Kidney (tissue), 14 donors: ENCODE measurements around the gene UBQLN4. TPM values are rescaled to one million over a fixed set of nuclear protein-coding genes. Genes with fewer than 3 reads are reported as not detected.

ENCODE experiments used
- DNase-seq, 5 donors: peaks; one replicate each; pipeline ENCODE4 v3.0.0-alpha.2; 2013 to 2020
- FAIRE-seq: peaks from 2 replicates; lab custom pipeline; 2012; peaks lifted over from hg19 to GRCh38; lab: Jason Lieb, UNC
- H3K27ac ChIP-seq, 2 donors: one replicate each; pipeline ENCODE4 v1.7.0; 2013; ENCODE audit warnings: low read depth in 2 of 2, low read length in 2 of 2, inconsistent platforms in 1 of 2
- H3K27me3 ChIP-seq: one replicate; pipeline ENCODE4 v1.7.1; 2013; ENCODE audit warnings: low read length, inconsistent platforms; ENCODE audit not compliant: control insufficient read depth, insufficient read depth
- H3K36me3 ChIP-seq, 3 donors: one replicate each; pipeline versions ENCODE4 v1.7.0 to v1.7.1; 2013; ENCODE audit warnings: low read length in 3 of 3, control low read depth in 1 of 3, inconsistent platforms in 1 of 3; ENCODE audit not compliant: insufficient read depth in 3 of 3, control insufficient read depth in 2 of 3
- H3K4me1 ChIP-seq, 3 donors: one replicate each; pipeline versions ENCODE4 v1.7.0 to v1.7.1; 2013; ENCODE audit warnings: low read length in 3 of 3, inconsistent platforms in 1 of 3, low read depth in 1 of 3; ENCODE audit not compliant: control insufficient read depth in 2 of 3, insufficient read depth in 2 of 3
- H3K4me3 ChIP-seq, 3 donors: one replicate each; pipeline versions ENCODE4 v1.7.0 to v1.8.1; 2013; ENCODE audit warnings: low read length in 3 of 3, control low read depth in 1 of 3, inconsistent platforms in 1 of 3
- H3K9ac ChIP-seq, 3 donors: one replicate each; pipeline versions ENCODE4 v1.7.0 to v1.7.1; 2013; ENCODE audit warnings: low read length in 3 of 3, control low read depth in 1 of 3, inconsistent platforms in 1 of 3
- H3K9me3 ChIP-seq, 3 donors: one replicate each; pipeline versions ENCODE4 v1.7.0 to v1.7.1; 2013; ENCODE audit warnings: low read length in 3 of 3, control low read depth in 1 of 3, inconsistent platforms in 1 of 3; ENCODE audit not compliant: control insufficient read depth in 2 of 3, insufficient read depth in 1 of 3
- CTCF ChIP-seq: IDR thresholded peaks from 3 replicates; pipeline ENCODE4 v1.5.1; 2012; ENCODE audit warnings: mild to moderate bottlenecking, moderate library complexity, borderline replicate concordance; ENCODE audit not compliant: insufficient read depth; ENCODE audit errors: extremely low read depth
- intact Hi-C: fragments of 100-400 bp; cut with DNase I; formaldehyde crosslinking; loops from one replicate; pipeline ENCODE4 v1.11.1; 2022
- polyA plus RNA-seq: library from polyadenylated mRNA; stranded (reverse); fragments of 350-450 nt; fragmentation: Illumina TruSeq; extraction: RNeasy Lipid Tissue Mini Kit (QIAGEN cat#74804); gene quantifications from one replicate; pipeline ENCODE4 v1.2.3, GENCODE V29; 2014; ENCODE audit warnings: low read depth, low replicate concordance; ENCODE audit not compliant: insufficient read depth
- total RNA-seq: library from RNA; stranded (reverse); fragmentation: NEBNext Ultra II Directional; extraction: Animal tissue kit (Norgen Biotek cat#: 25700); gene quantifications from one replicate; pipeline ENCODE4 v1.2.1, GENCODE V29; 2021
- donor health status: control.
- donor health status: control.
- donor health status: control.
- donor health status: control.
- donor health status: control.
- donor health status: DM: yes; HTN: yes; CAD: no.
- donor health status: Normal renal cell carcinoma (clear cell type).

Gene UBQLN4
- total and polyA plus RNA-seq, 2 donors from 2014 or later: 24.5 to 24.6 TPM

GRCh38 chr1:156089704-156090103 lies 36.1 kb upstream of the UBQLN4 start:
- DNase-seq (no peak), FAIRE-seq (no peak)
- Histone ChIP-seq H3K9me3 (no peaks in the 10 kb centered on the region), H3K4me1 (peaks cover 0 to 4% (median 0%) of the 10 kb centered on the region in 3 donors), H3K27ac (no peak overlapping the region), H3K36me3 (no peaks in the 10 kb centered on the region), H3K27me3 (no peaks in the 10 kb centered on the region), H3K4me3 (no peak overlapping the region), H3K9ac (no peak overlapping the region)
- intact Hi-C loops: loop anchor here (5.0 kb wide), 2 partner anchors 48 to 133 kb away; no protein-coding TSS in a partner anchor
- TF ChIP-seq CTCF: no peak

- H3K9ac ChIP-seq: no peak overlapping the region
- peaks cover 0 to 4% (median 4%) of the 10 kb centered on the region in 3 donors for H3K4me1 ChIP-seq
- no peak overlapping the region for H3K4me3 ChIP-seq
- intact Hi-C loops: no loop called here
- no peaks in the 10 kb centered on the region for H3K36me3 ChIP-seq
- no peak for TF ChIP-seq CTCF
- H3K27ac ChIP-seq: peak overlapping the region in 1 of 2 donors; percentile 27
- no peak for FAIRE-seq
- DNase-seq: peak in 2 of 5 donors; percentile 61 to 86
- no peaks in the 10 kb centered on the region for H3K27me3 ChIP-seq
- H3K9me3 ChIP-seq: no peaks in the 10 kb centered on the region
Measured at GRCh38 chr1:156086256-156086662, 32.7 kb upstream of the UBQLN4 start.

GRCh38 chr1:156083800-156084790 lies 30.5 kb upstream of the UBQLN4 start:
- no peak for TF ChIP-seq CTCF
- DNase-seq (peak in 2 of 5 donors; percentile 49 to 60), FAIRE-seq (no peak)
- Histone ChIP-seq H3K9ac (no peak overlapping the region), H3K27me3 (no peaks in the 10 kb centered on the region), H3K27ac (no peak overlapping the region), H3K4me3 (no peak overlapping the region), H3K36me3 (no peaks in the 10 kb centered on the region), H3K4me1 (peaks cover 0 to 6% (median 4%) of the 10 kb centered on the region in 3 donors), H3K9me3 (no peaks in the 10 kb centered on the region)
- intact Hi-C loops: no loop called here
